Transverse colon (tissue), 3 donors: Measurements from ENCODE around the gene C12orf75.

Experiments used
- POLR2A ChIP-seq: fragments of 450-650 bp; IDR thresholded peaks from one replicate; pipeline ENCODE4 v1.6.1; 2016; ENCODE audit warnings: antibody characterized with exemption, mild to moderate bottlenecking, moderate library complexity
- TF ChIP-seq, protein P1 (sequence below), 5 experiments: fragments of 200-600 bp in 3 of 5; fragments of 450-650 bp in 2 of 5; sonication (generic) in 3 of 5; IDR thresholded peaks; 1 replicate in 2 of 5; 2 replicates in 3 of 5; pipeline ENCODE4 v1.5.1; 2016 to 2017; ENCODE audit warnings: antibody characterized with exemption in 5 of 5, inconsistent platforms in 3 of 5, mild to moderate bottlenecking in 2 of 5, moderate library complexity in 1 of 5

DNA sequence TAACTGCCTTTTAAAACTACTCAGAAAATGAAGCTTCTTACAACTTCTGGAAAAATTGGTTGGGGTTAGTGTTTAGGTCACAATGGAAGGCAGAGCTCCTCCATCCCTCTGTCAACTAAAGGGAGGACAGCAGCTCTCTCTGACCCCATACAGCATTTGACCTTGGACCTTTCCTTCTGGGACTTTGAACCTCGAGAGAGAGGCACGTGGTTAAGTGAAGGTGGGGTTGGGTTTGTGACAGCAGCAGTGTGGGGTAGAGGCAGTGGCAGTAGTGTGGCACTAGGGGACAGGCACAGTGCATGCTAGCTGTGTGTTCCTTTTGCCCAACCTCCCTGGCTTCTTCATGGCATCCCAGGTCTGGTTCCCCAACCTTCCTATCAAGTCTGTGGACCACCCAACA is 9.4 kb upstream of the C12orf75 start:
- TF ChIP-seq, protein P1, sequence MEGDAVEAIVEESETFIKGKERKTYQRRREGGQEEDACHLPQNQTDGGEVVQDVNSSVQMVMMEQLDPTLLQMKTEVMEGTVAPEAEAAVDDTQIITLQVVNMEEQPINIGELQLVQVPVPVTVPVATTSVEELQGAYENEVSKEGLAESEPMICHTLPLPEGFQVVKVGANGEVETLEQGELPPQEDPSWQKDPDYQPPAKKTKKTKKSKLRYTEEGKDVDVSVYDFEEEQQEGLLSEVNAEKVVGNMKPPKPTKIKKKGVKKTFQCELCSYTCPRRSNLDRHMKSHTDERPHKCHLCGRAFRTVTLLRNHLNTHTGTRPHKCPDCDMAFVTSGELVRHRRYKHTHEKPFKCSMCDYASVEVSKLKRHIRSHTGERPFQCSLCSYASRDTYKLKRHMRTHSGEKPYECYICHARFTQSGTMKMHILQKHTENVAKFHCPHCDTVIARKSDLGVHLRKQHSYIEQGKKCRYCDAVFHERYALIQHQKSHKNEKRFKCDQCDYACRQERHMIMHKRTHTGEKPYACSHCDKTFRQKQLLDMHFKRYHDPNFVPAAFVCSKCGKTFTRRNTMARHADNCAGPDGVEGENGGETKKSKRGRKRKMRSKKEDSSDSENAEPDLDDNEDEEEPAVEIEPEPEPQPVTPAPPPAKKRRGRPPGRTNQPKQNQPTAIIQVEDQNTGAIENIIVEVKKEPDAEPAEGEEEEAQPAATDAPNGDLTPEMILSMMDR (IDR thresholded peaks at IDR 0.05): no peak
- TF ChIP-seq POLR2A: no peak
